ENCODE results near the gene TRIM47. TPM values are rescaled to one million over a fixed set of nuclear protein-coding genes. Genes with fewer than 3 reads are reported as not detected.
A peak's percentile ranks its signal among the peaks of the same experiment; 100 is the strongest.

Gene TRIM47
- total and polyA plus RNA-seq, 2 experiments from 2014 or later, result 7.2 to 9.9 TPM

GRCh38 chr17:75828741-75829140 lies 49.6 kb downstream of the TRIM47 start:
- Mint-ChIP-seq H3K9me3 (0 out of 3 replicates have a peak, but pooled peaks cover 3% of the 10 kb centered on the region), H3K4me1 (peaks cover 37% of the 10 kb centered on the region), H3K4me3 (no peak overlapping the region), H3K27ac (no peak overlapping the region), H3K36me3 (ENCODE audit: low read depth) (peaks cover 7% of the 10 kb centered on the region), H3K27me3 (ENCODE audit: insufficient read depth, low read depth, poor library complexity) (peaks cover 10% of the 10 kb centered on the region)
- H4K20me1 ChIP-seq (replicated peaks; ENCODE audit: insufficient read depth), result no peaks in the 10 kb centered on the region
- H3K27ac ChIP-seq (ENCODE audit: low read depth), result no peak overlapping the region
- H2AFZ ChIP-seq, result no peak overlapping the region
- H3K9me2 ChIP-seq (ENCODE audit: insufficient read depth), result no peaks in the 10 kb centered on the region
- H3K4me1 ChIP-seq (ENCODE audit: insufficient read depth), result peaks cover 44% of the 10 kb centered on the region
- no peak overlapping the region for H3K4me3 ChIP-seq
- no peak overlapping the region for H3K4me2 ChIP-seq
- TF ChIP-seq ZNF114 (CRISPR knock-in tag; IDR thresholded peaks at IDR 0.05), result no peak
- no peak for TF ChIP-seq EZH2phosphoT487 (IDR thresholded peaks at IDR 0.05; ENCODE audit: unreplicated experiment)
- no peak for TF ChIP-seq REST (IDR thresholded peaks at IDR 0.05; ENCODE audit: unreplicated experiment)
- ATAC-seq (no peak), DNase-seq (ENCODE audit: low spot score) (no peak)
- no peaks in the 10 kb centered on the region for H3K36me3 ChIP-seq (ENCODE audit: insufficient read depth)
- H3K79me2 ChIP-seq (replicated peaks; ENCODE audit: insufficient read depth), result no peaks in the 10 kb centered on the region
- H3F3A ChIP-seq (replicated peaks; ENCODE audit: low read depth), result peaks cover 38% of the 10 kb centered on the region
- no peaks in the 10 kb centered on the region for H3K27me3 ChIP-seq (ENCODE audit: insufficient read depth)

GRCh38 chr17:75828076-75828400 lies 50.3 kb downstream of the TRIM47 start:
- Histone ChIP-seq H2AFZ (peak overlapping the region; percentile 84), H3K79me2 (replicated peaks; ENCODE audit: insufficient read depth) (no peaks in the 10 kb centered on the region), H3K27me3 (ENCODE audit: insufficient read depth) (no peaks in the 10 kb centered on the region), H3K4me1 (ENCODE audit: insufficient read depth) (peaks cover 38% of the 10 kb centered on the region), H3K36me3 (ENCODE audit: insufficient read depth) (no peaks in the 10 kb centered on the region), H3K4me3 (peak overlapping the region; percentile 52), H3F3A (replicated peaks; ENCODE audit: low read depth) (peaks cover 31% of the 10 kb centered on the region), H3K4me2 (peak overlapping the region; percentile 75), H3K27ac (ENCODE audit: low read depth) (0 out of 2 replicates have a peak overlapping the region, but pooled peaks have one; percentile 39), H4K20me1 (replicated peaks; ENCODE audit: insufficient read depth) (no peaks in the 10 kb centered on the region), H3K9me2 (ENCODE audit: insufficient read depth) (no peaks in the 10 kb centered on the region)
- H3K36me3 Mint-ChIP-seq (ENCODE audit: low read depth), result peaks cover 8% of the 10 kb centered on the region
- H3K9me3 Mint-ChIP-seq, result no peaks in the 10 kb centered on the region
- ATAC-seq, result peak; percentile 3
- TF ChIP-seq CREB1 (CRISPR knock-in tag; IDR thresholded peaks at IDR 0.05; ENCODE audit: low read depth), result no peak
- no peak for TF ChIP-seq ZNF462 (CRISPR knock-in tag; IDR thresholded peaks at IDR 0.05)
- no peak for TF ChIP-seq POLR2AphosphoS5 (IDR thresholded peaks at IDR 0.05; ENCODE audit: low read depth)
- no peak for TF ChIP-seq ZNF114 (CRISPR knock-in tag; IDR thresholded peaks at IDR 0.05)
- no peak for TF ChIP-seq CTCF (conservative IDR thresholded peaks at IDR 0.05; ENCODE audit: low read depth in 2 of 2)
- DNase-seq (ENCODE audit: low spot score), result peak; percentile 54
- peak overlapping the region; percentile 83 for H3K27ac Mint-ChIP-seq
- H3K4me3 Mint-ChIP-seq, result peak overlapping the region; percentile 57; the same call in 2 of the 3 replicates
- peaks cover 7% of the 10 kb centered on the region for H3K27me3 Mint-ChIP-seq (ENCODE audit: insufficient read depth, low read depth, poor library complexity)
- peaks cover 31% of the 10 kb centered on the region for H3K4me1 Mint-ChIP-seq

All from GM23338 (cell line).